Left ventricle myocardium inferior (tissue), 1 donor: ENCODE data around the gene SIGLEC6. TPM values are rescaled to one million over a fixed set of nuclear protein-coding genes. Genes with fewer than 3 reads are reported as not detected.

Source experiments
- DNase-seq: peaks from one replicate; pipeline ENCODE4 v3.0.0-alpha.2; 2020
- H3K27ac ChIP-seq: fragments of 200-600 bp; replicated peaks from 2 replicates; pipeline ENCODE4 v1.8.0; 2021
- H3K27me3 ChIP-seq: fragments of 200-600 bp; 2 replicates; pipeline ENCODE4 v1.8.0; 2021; ENCODE audit warnings: low read depth
- H3K36me3 ChIP-seq: fragments of 200-600 bp; 2 replicates; pipeline ENCODE4 v1.8.0; 2021
- H3K4me1 ChIP-seq: fragments of 200-600 bp; 2 replicates; pipeline ENCODE4 v1.8.0; 2021
- H3K4me3 ChIP-seq: fragments of 200-600 bp; 2 replicates; pipeline ENCODE4 v1.8.0; 2021; ENCODE audit warnings: mild to moderate bottlenecking, moderate library complexity
- H3K9me3 ChIP-seq: fragments of 200-600 bp; replicated peaks from 2 replicates; pipeline ENCODE4 v1.8.0; 2021
- CTCF ChIP-seq: fragments of 200-600 bp; IDR thresholded peaks from 2 replicates; pipeline ENCODE4 v1.8.0; 2021; ENCODE audit warnings: antibody characterized with exemption, mild to moderate bottlenecking, borderline replicate concordance
- intact Hi-C: fragments of 100-400 bp; cut with micrococcal nuclease; formaldehyde crosslinking; loops from one replicate; pipeline ENCODE4 v1.11.0; 2022
- total RNA-seq: library from RNA; stranded (reverse); fragmentation: NEBNext Ultra II Directional; extraction: Animal tissue kit (Norgen Biotek cat#: 25700); gene quantifications from one replicate; pipeline ENCODE4 v1.2.1, GENCODE V29; 2021
- donor health status: DM: no; HTN: yes; CAD: no; lungs with severe emphysema.

Gene SIGLEC6
- total RNA-seq, 1 donor from 2014 or later, result 0.33 TPM

- H3K27me3 ChIP-seq, result peaks cover 64% of the 10 kb centered on the region
- no peak for DNase-seq
- H3K9me3 ChIP-seq, result no peaks in the 10 kb centered on the region
- no peak overlapping the region for H3K4me3 ChIP-seq
- H3K36me3 ChIP-seq, result no peaks in the 10 kb centered on the region
- H3K27ac ChIP-seq, result no peak overlapping the region
- no peaks in the 10 kb centered on the region for H3K4me1 ChIP-seq
- intact Hi-C loops, result no loop called here
- no peak for TF ChIP-seq CTCF
Measured at GRCh38 chr19:51468545-51468920, 62.9 kb downstream of the SIGLEC6 start.

- H3K9me3 ChIP-seq, result no peaks in the 10 kb centered on the region
- peaks cover 63% of the 10 kb centered on the region for H3K27me3 ChIP-seq
- H3K36me3 ChIP-seq, result no peaks in the 10 kb centered on the region
- no peak overlapping the region for H3K4me3 ChIP-seq
- H3K27ac ChIP-seq, result no peak overlapping the region
- DNase-seq, result no peak
- intact Hi-C loops, result no loop called here
- no peak for TF ChIP-seq CTCF
- H3K4me1 ChIP-seq, result no peaks in the 10 kb centered on the region
Measured at GRCh38 chr19:51467864-51468544, 63.5 kb downstream of the SIGLEC6 start.

Other genes with a start within 250 kb of the SIGLEC6 start
- gene IGLON5, start 220.0 kb downstream of the SIGLEC6 start, total RNA-seq, result not detected
- gene VSIG10L, start 189.5 kb downstream of the SIGLEC6 start, total RNA-seq, result 0.66 TPM
- 365 TPM for gene ETFB, start 165.3 kb downstream of the SIGLEC6 start, total RNA-seq
- gene CLDND2, start 162.7 kb downstream of the SIGLEC6 start, total RNA-seq, result 1.5 TPM
- gene NKG7, start 159.0 kb downstream of the SIGLEC6 start, total RNA-seq, result 1.8 TPM
- not detected for gene LIM2, start 143.7 kb downstream of the SIGLEC6 start, total RNA-seq
- gene C19orf84, start 141.1 kb downstream of the SIGLEC6 start, total RNA-seq, result not detected
- 0.38 TPM for gene SIGLEC10, start 114.0 kb downstream of the SIGLEC6 start, total RNA-seq
- 0.16 TPM for gene SIGLEC8, start 73.2 kb downstream of the SIGLEC6 start, total RNA-seq
- not detected for gene CEACAM18, start 53.1 kb downstream of the SIGLEC6 start, total RNA-seq
- gene SIGLEC12, start 29.9 kb downstream of the SIGLEC6 start, total RNA-seq, result 0.11 TPM
- 7.3 TPM for gene ZNF175, start 39.6 kb upstream of the SIGLEC6 start, total RNA-seq
- not detected for gene SIGLEC5, start 98.7 kb upstream of the SIGLEC6 start, total RNA-seq
- gene SIGLEC14, start 115.2 kb upstream of the SIGLEC6 start, total RNA-seq, result 0.33 TPM
- 11.8 TPM for gene SPACA6, start 161.7 kb upstream of the SIGLEC6 start, total RNA-seq
- 0.41 TPM for gene HAS1, start 192.3 kb upstream of the SIGLEC6 start, total RNA-seq
- gene FPR1, start 220.2 kb upstream of the SIGLEC6 start, total RNA-seq, result 4.5 TPM
- 0.74 TPM for gene FPR2, start 229.5 kb upstream of the SIGLEC6 start, total RNA-seq